Endothelial cell of umbilical vein (primary cell): ENCODE data around the gene ITPR1. TPM values are rescaled to one million over a fixed set of nuclear protein-coding genes. Genes with fewer than 3 reads are reported as not detected.

Source experiments
- BruUV-seq: library from RNA; stranded (reverse); fragments of 400-500 nt; replicated peaks from 2 replicates; lab custom pipeline; 2021; lab: Mats Ljungman, UMichigan
- CTCF ChIA-PET: fragments of 300-600, 350-600 bp; sonication (Branson Sonifier 250); formaldehyde crosslinking; loops from one replicate; lab custom pipeline; 2021; ENCODE audit warnings: antibody characterized with exemption, inconsistent platforms; lab: Charles Lee
- POLR2A ChIA-PET: fragments of 300-600, 350-600 bp; sonication (Branson Sonifier 250); formaldehyde crosslinking; loops from one replicate; lab custom pipeline; 2021; ENCODE audit warnings: antibody characterized with exemption, inconsistent platforms; lab: Charles Lee
- DNase-seq: peaks from one replicate; pipeline ENCODE4 v3.0.0-alpha.2; 2011; ENCODE audit warnings: low read depth, low spot score
- FAIRE-seq: peaks from 2 replicates; lab custom pipeline; 2011; peaks lifted over from hg19 to GRCh38; lab: Jason Lieb, UNC
- H2AFZ ChIP-seq: 2 replicates; pipeline ENCODE4 v1.6.0; 2012; ENCODE audit warnings: low read depth, low read length, control low read depth, inconsistent platforms
- H3K27ac ChIP-seq: 2 replicates; pipeline ENCODE4 v1.5.1; 2011; ENCODE audit warnings: low read depth, mild to moderate bottlenecking, control low read depth, low read length, moderate library complexity; ENCODE audit not compliant: insufficient read depth
- H3K27me3 ChIP-seq, 2 experiments: 2 replicates each; pipeline versions ENCODE4 v1.6.0 to v1.6.1; 2011; ENCODE audit warnings: low read length in 2 of 2, mixed read lengths in 1 of 2; ENCODE audit not compliant: control insufficient read depth in 2 of 2, insufficient read depth in 2 of 2
- H3K36me3 ChIP-seq, 2 experiments: 2 replicates in 1 of 2; 3 replicates in 1 of 2; pipeline ENCODE4 v1.5.1; 2011; ENCODE audit warnings: low read length in 2 of 2, mild to moderate bottlenecking in 1 of 2, moderate library complexity in 1 of 2; ENCODE audit not compliant: control insufficient read depth in 2 of 2, insufficient read depth in 2 of 2; ENCODE audit errors: extremely low read depth in 1 of 2
- H3K4me1 ChIP-seq: 3 replicates; pipeline ENCODE4 v1.5.1; 2011; ENCODE audit warnings: mild to moderate bottlenecking, low read length; ENCODE audit not compliant: control insufficient read depth, insufficient read depth; ENCODE audit errors: extremely low read depth
- H3K4me2 ChIP-seq: 2 replicates; pipeline ENCODE4 v1.6.1; 2011; ENCODE audit warnings: low read length, control low read depth, mixed read lengths; ENCODE audit not compliant: insufficient read depth
- H3K4me3 ChIP-seq, 3 experiments: fragments of 200-600 bp in 1 of 3; sonication (generic), shearing (Covaris generic) in 1 of 3; replicated peaks in 1 of 3; 2 replicates each; pipeline ENCODE4 v1.5.1; 2011 to 2016; ENCODE audit warnings: control low read depth in 3 of 3, low read length in 3 of 3, mild to moderate bottlenecking in 2 of 3, inconsistent platforms in 1 of 3, low read depth in 1 of 3, moderate library complexity in 1 of 3; ENCODE audit not compliant: insufficient read depth in 1 of 3
- H3K79me2 ChIP-seq: 2 replicates; pipeline ENCODE4 v1.6.0; 2012; ENCODE audit warnings: low read length, inconsistent platforms; ENCODE audit not compliant: control insufficient read depth, insufficient read depth
- H3K9ac ChIP-seq: replicated peaks from 2 replicates; pipeline ENCODE3; 2011; ENCODE audit warnings: low read length, control low read depth; ENCODE audit not compliant: insufficient read depth; ENCODE audit errors: extremely low read depth
- H3K9me1 ChIP-seq: replicated peaks from 3 replicates; pipeline ENCODE4 v1.6.0; 2011; ENCODE audit warnings: mild to moderate bottlenecking, low read length; ENCODE audit not compliant: control insufficient read depth, insufficient read depth; ENCODE audit errors: extremely low read depth
- H3K9me3 ChIP-seq: replicated peaks from 2 replicates; pipeline ENCODE4 v1.5.1; 2012; ENCODE audit warnings: low read length, inconsistent platforms; ENCODE audit not compliant: control insufficient read depth, insufficient read depth
- H4K20me1 ChIP-seq: replicated peaks from 2 replicates; pipeline ENCODE3; 2011; ENCODE audit warnings: mild to moderate bottlenecking, low read length; ENCODE audit not compliant: control insufficient read depth, insufficient read depth; ENCODE audit errors: extremely low read depth
- EZH2 ChIP-seq: IDR thresholded peaks from 2 replicates; pipeline ENCODE4 v1.6.1; 2012; ENCODE audit warnings: borderline replicate concordance, low read depth, mild to moderate bottlenecking, moderate library complexity, low read length, inconsistent platforms; ENCODE audit not compliant: severe bottlenecking
- FOS ChIP-seq: IDR thresholded peaks from 2 replicates; pipeline ENCODE4 v1.6.1; 2011; ENCODE audit warnings: mild to moderate bottlenecking, low read length, moderate library complexity, borderline replicate concordance; ENCODE audit not compliant: insufficient read depth
- GATA2 ChIP-seq: IDR thresholded peaks from 2 replicates; pipeline ENCODE4 v1.7.0; 2011; ENCODE audit warnings: low read depth, mild to moderate bottlenecking, moderate library complexity, mixed read lengths, low read length; ENCODE audit not compliant: insufficient read length, insufficient read depth
- JUN ChIP-seq: IDR thresholded peaks from 2 replicates; pipeline ENCODE4 v1.6.1; 2011; ENCODE audit warnings: borderline replicate concordance, low read depth; ENCODE audit not compliant: insufficient read length, insufficient read depth
- MYC ChIP-seq: IDR thresholded peaks from one replicate; pipeline ENCODE4 v1.6.1; 2011; ENCODE audit warnings: mild to moderate bottlenecking, low read depth, low read length
- POLR2A ChIP-seq: IDR thresholded peaks from 2 replicates; pipeline ENCODE4 v1.6.1; 2012; ENCODE audit warnings: low read depth, mild to moderate bottlenecking, control low read depth, low read length
- POLR2AphosphoS5 ChIP-seq: IDR thresholded peaks from 2 replicates; pipeline ENCODE4 v1.6.1; 2012; ENCODE audit warnings: low read depth, mild to moderate bottlenecking, control low read depth, low read length, moderate library complexity; ENCODE audit not compliant: insufficient read depth
- dilution Hi-C: fragments of 300-500 bp; cut with MboI; formaldehyde crosslinking; loops from one replicate; pipeline ENCODE4 v1.15.0; 2019; ENCODE audit warnings: low sequenced_read_pairs; ENCODE audit not compliant: extremely low pct_ligation_motif_present
- intact Hi-C: fragments of 100-400 bp; cut with micrococcal nuclease; formaldehyde crosslinking; loops from one replicate; pipeline ENCODE4 v1.10.0; 2022
- polyA plus RNA-seq, 4 experiments: library from polyadenylated mRNA; depleted of rRNA in 3 of 4; stranded (reverse) in 3 of 4; unstranded in 1 of 4; fragments of >200 nt; gene quantifications; 2 replicates each; pipeline versions ENCODE4 v1.2.1 to v1.2.3, GENCODE V29; 2011 to 2012; ENCODE audit warnings: missing spikeins in 1 of 4
- total RNA-seq: library from RNA; stranded (reverse); gene quantifications from 2 replicates; pipeline ENCODE4 v1.2.3, GENCODE V29; 2021
- TF ChIP-seq, protein P1 (sequence below): IDR thresholded peaks from 2 replicates; pipeline ENCODE4 v1.6.1; 2011; ENCODE audit not compliant: insufficient read depth, insufficient read length
- TF ChIP-seq, protein P2 (sequence below), 2 donors: IDR thresholded peaks; 1 replicate in 1 of 2; 2 replicates in 1 of 2; pipeline ENCODE4 v1.5.1; 2011; ENCODE audit warnings: low read length in 2 of 2, mild to moderate bottlenecking in 2 of 2, moderate library complexity in 2 of 2, control low read depth in 1 of 2, inconsistent platforms in 1 of 2, low read depth in 1 of 2; ENCODE audit not compliant: insufficient read depth in 1 of 2; ENCODE audit errors: extremely low read depth in 1 of 2

ITPR1 gene
- total and polyA plus RNA-seq, 2 donors (not counting 3 experiments of a cell fraction or from before 2014, with no cell fraction given), result 5.1 to 16.1 TPM

DNA sequence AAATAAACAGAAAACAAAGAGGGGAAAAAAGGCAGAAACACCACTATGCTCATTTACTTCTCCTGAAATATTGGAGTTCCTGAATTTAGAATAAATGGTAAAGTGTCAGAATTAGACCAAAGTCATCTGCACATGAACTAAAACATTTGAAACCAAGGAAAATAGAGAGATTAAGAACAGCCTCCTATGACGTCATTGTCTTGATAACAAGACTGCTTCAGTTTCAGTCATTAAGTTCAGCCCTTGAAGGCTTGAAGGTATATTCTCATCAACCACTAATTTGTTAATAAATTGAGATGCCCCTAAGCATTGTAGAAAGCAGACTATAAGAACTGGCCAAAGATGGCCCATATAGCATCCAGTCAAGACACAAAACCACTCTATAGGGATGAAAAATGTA is 28.6 kb upstream of the ITPR1 start:
- H3K4me3 ChIP-seq, result no peak overlapping the region
- no peak overlapping the region for H3K4me2 ChIP-seq
- no peaks in the 10 kb centered on the region for H4K20me1 ChIP-seq
- H3K27ac ChIP-seq, result no peak overlapping the region
- dilution Hi-C loops (no loop called here), intact Hi-C loops (no loop called here)
- peaks cover 2% of the 10 kb centered on the region for H3K79me2 ChIP-seq
- ChIA-PET CTCF (no interaction called here), POLR2A (no interaction called here)
- H2AFZ ChIP-seq, result no peak overlapping the region
- no peak overlapping the region for H3K9ac ChIP-seq
- no peaks in the 10 kb centered on the region for H3K9me1 ChIP-seq
- no peak for DNase-seq
- no peaks in the 10 kb centered on the region for H3K27me3 ChIP-seq
- H3K36me3 ChIP-seq, result no peaks in the 10 kb centered on the region
- H3K4me1 ChIP-seq, result peaks cover 4% of the 10 kb centered on the region
- FAIRE-seq, result no peak
- no TSS peak for BruUV-seq
- no peaks in the 10 kb centered on the region for H3K9me3 ChIP-seq
- no peak for TF ChIP-seq GATA2
- TF ChIP-seq POLR2AphosphoS5, result no peak
- no peak for TF ChIP-seq FOS

DNA sequence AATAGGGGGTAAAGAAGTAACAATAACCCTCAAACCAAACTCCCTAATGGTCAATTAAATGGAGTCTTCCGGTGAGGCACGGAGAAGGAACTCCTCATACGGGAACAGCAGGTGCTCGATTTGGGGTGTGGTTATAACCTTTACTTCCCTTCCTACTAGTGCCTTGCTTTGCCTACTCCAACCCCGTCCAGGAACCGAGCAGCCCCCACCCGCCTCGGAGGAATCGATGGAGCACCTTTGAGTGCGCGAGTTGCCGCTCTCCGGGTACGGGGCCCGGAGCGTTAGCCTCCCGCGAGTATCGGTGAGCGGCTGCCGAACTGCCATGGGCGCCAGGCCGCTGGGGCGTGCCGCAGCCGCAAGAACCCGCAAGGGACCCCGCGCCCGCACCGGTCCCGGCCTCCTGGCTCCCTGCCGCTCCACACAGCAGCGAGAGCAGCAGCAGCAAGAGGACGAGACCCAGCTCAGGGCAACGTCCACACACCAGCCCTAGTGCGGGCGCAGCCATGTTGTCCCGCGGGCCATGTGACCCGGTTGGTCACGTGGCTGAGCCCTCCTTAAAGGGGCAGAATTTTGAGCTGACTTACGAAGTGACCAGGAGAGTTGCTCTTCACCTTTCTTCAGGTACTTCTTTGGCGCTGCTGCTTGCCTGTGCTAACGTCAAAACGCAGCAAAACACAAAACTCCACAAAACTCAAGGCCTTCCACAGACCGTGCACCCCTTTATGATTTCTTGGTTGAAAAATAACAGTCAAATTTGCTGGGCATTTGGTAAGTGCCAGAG is 26.2 kb upstream of the ITPR1 start, which contains the start of gene SUMF1:
SUMF1 (minus strand) TSS at position 529 of the 781 bp plus-strand sequence; CDS start at position 505, 24 bp downstream.
- Histone ChIP-seq H3K79me2 (peaks cover 2% of the 10 kb centered on the region), H2AFZ (peak within 1 kb of the TSS; percentile 69), H3K9me3 (no peaks in the 10 kb centered on the region), H3K4me1 (peaks cover 4% of the 10 kb centered on the region), H4K20me1 (no peaks in the 10 kb centered on the region), H3K9me1 (no peaks in the 10 kb centered on the region), H3K27me3 (peaks cover 0 to 3% of the 10 kb centered on the region in 2 experiments), H3K4me3 (peak within 1 kb of the TSS; percentile 56 to 86 (median 83)), H3K27ac (peak within 1 kb of the TSS; percentile 51), H3K4me2 (peak within 1 kb of the TSS; percentile 75), H3K36me3 (no peaks in the 10 kb centered on the region), H3K9ac (peak within 1 kb of the TSS; percentile 82)
- ChIA-PET CTCF (interaction anchor here (1.0 to 4.4 kb wide), 6 partner anchors 11 to 166 kb away, joined by 3 to 36 read pairs (median 5); partner anchors contain the start of gene ITPR1), POLR2A (interaction anchor here (0.7 to 1.4 kb wide), 4 partner anchors 25 to 116 kb away, joined by 3 to 23 read pairs (median 4); partner anchors contain the start of gene ITPR1)
- TSS peak; percentile 48 for BruUV-seq
- intact Hi-C loops (loop anchor here (1.0 to 5.0 kb wide), 4 partner anchors 26 to 165 kb away; partner anchors contain the start of gene ITPR1), dilution Hi-C loops (no loop called here)
- DNase-seq, result peak; percentile 80
- TF ChIP-seq GATA2 (no peak), EZH2 (no peak), POLR2AphosphoS5 (peak; percentile 84), JUN (no peak), POLR2A (peak; percentile 85), FOS (no peak), MYC (peak; percentile 65)
- TF ChIP-seq, protein P1, sequence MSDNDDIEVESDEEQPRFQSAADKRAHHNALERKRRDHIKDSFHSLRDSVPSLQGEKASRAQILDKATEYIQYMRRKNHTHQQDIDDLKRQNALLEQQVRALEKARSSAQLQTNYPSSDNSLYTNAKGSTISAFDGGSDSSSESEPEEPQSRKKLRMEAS, result peak; percentile 99
- TF ChIP-seq, protein P2, sequence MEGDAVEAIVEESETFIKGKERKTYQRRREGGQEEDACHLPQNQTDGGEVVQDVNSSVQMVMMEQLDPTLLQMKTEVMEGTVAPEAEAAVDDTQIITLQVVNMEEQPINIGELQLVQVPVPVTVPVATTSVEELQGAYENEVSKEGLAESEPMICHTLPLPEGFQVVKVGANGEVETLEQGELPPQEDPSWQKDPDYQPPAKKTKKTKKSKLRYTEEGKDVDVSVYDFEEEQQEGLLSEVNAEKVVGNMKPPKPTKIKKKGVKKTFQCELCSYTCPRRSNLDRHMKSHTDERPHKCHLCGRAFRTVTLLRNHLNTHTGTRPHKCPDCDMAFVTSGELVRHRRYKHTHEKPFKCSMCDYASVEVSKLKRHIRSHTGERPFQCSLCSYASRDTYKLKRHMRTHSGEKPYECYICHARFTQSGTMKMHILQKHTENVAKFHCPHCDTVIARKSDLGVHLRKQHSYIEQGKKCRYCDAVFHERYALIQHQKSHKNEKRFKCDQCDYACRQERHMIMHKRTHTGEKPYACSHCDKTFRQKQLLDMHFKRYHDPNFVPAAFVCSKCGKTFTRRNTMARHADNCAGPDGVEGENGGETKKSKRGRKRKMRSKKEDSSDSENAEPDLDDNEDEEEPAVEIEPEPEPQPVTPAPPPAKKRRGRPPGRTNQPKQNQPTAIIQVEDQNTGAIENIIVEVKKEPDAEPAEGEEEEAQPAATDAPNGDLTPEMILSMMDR (IDR thresholded peaks at IDR 0.05; ENCODE audit: extremely low read depth in 1 of 2, insufficient read depth in 1 of 2, low read depth in 1 of 2, low read length in 2 of 2), result no peak
- FAIRE-seq, result peak; percentile 89
